Sciatic nerve (tissue), 2 donors: ENCODE data around the gene TMEM163. TPM values are rescaled to one million over a fixed set of nuclear protein-coding genes. Genes with fewer than 3 reads are reported as not detected.
A peak's percentile ranks its signal among the peaks of the same experiment; 100 is the strongest.
"Not testable (repeated sequence)": the region's sequence is repeated elsewhere in the genome, so short reads cannot be mapped to it uniquely, and the experiment has no call there.

Experiments used
- ATAC-seq: fragments of 200-7000 bp; cut with Tn5 transposase; one replicate; pipeline ENCODE4 v1.9.1; 2020; ENCODE audit warnings: mild to moderate bottlenecking, moderate library complexity
- DNase-seq: peaks from one replicate; pipeline ENCODE4 v3.0.0-alpha.2; 2020; ENCODE audit warnings: low spot score
- intact Hi-C: fragments of 100-400 bp; cut with DNase I; formaldehyde crosslinking; loops from one replicate; pipeline ENCODE4 v1.14.2; 2022
- total RNA-seq: library from RNA; stranded (reverse); fragmentation: NEBNext Ultra II Directional; extraction: Animal tissue kit (Norgen Biotek cat#: 25700); gene quantifications from one replicate; pipeline ENCODE4 v1.2.1, GENCODE V29; 2021
- donor health status: DM: no; HTN: no; CAD: no.
- donor health status: DM: no; HTN: no; CAD: no.

TMEM163 gene
- total RNA-seq, 1 donor from 2014 or later = 0.45 TPM

DNA sequence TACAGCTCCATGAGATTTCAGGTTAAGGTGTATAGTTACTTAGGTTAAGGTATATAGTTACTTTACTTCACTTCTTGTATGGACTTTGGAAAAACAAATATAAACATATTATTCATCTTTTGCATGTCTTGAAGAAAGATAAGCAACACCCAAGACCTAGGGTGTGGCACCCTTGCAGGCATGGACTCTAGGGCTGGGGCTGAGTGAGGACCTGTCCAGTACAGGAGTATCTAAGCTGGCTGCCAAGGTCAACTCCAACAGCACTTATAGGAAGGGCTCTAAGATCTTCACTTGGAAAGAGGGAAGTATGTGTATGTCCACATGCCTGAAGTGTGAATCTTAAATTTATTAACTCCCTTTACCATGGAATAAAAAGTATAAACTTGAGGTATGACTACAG lies 7.1 kb upstream of the TMEM163 start:
- ATAC-seq (no peak), DNase-seq (no peak)
- intact Hi-C loops = no loop called here

GRCh38 chr2:134724341-134724740 lies 5.5 kb upstream of the TMEM163 start:
- ATAC-seq (no peak), DNase-seq (no peak)
- intact Hi-C loops = no loop called here

DNA sequence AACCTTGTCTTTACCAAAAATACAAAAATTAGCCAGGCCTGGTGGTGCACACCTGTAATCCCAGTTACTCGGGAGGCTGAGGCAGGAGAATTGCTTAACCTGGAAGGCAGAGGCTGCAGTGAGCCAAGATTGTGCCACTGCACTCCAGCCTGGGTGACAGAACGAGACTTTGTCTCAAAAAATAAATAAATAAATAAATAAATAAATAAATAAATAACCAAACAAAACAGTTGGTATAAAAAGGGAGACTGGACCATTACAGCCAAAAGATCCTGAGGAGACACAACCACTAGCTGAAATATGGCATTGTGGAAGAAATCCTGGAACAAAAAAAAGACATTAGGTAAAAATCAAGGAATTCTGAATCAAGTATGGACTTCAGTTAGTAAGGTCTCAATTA lies 4.9 kb upstream of the TMEM163 start:
- intact Hi-C loops, ATAC-seq: not testable (repeated sequence)

DNA sequence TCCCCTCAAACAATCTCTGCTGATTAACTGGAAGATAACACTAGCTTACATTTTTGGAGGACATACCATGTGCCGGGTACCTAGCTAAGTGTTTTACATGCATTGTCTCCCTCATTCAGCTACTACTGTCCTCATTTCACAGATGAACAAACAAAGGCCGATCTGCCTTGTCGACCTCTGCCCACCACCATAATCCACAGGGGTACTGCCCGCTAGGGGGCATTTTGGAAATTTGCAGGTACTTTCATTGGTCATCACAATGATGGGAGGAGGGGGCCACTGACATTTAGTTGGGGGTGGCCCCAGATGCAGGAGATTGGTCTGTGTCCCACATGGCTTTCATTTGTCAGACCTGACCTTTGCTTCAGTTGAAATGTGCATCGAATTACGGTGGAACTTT lies 3.9 kb upstream of the TMEM163 start:
- DNase-seq = no peak
- no peak for ATAC-seq
- intact Hi-C loops = no loop called here

More for the DNA sequence above, 4.9 kb upstream of the TMEM163 start:
- not testable (repeated sequence) for DNase-seq

DNA sequence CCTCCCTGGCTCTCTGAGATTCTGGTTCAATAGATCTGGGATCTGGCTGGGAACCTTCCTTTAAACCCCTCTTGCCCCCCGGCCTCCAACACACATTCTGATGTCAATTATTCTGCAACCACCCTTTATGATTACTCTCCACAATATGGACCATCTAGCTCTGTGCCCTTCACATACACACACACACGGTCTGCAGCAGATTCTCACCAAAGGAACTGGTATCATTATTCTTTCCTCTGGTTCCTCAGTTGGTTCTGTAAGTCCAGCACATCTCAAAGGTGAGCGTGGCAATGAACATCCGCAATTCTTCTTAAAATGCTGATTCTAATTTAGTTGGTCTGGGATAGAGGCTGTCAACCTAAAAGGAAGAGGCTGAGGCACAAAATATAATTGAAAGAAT lies 2.8 kb upstream of the TMEM163 start:
- ATAC-seq (no peak), DNase-seq (no peak)
- intact Hi-C loops = no loop called here

- intact Hi-C loops = loop anchor here (10.0 kb wide), 1 partner anchor 1247 kb away; no protein-coding TSS in a partner anchor
- no peak for DNase-seq
- ATAC-seq = peak; percentile 76
Observed at GRCh38 chr2:134718023-134718816, 580 bp downstream of the TMEM163 start.

DNA sequence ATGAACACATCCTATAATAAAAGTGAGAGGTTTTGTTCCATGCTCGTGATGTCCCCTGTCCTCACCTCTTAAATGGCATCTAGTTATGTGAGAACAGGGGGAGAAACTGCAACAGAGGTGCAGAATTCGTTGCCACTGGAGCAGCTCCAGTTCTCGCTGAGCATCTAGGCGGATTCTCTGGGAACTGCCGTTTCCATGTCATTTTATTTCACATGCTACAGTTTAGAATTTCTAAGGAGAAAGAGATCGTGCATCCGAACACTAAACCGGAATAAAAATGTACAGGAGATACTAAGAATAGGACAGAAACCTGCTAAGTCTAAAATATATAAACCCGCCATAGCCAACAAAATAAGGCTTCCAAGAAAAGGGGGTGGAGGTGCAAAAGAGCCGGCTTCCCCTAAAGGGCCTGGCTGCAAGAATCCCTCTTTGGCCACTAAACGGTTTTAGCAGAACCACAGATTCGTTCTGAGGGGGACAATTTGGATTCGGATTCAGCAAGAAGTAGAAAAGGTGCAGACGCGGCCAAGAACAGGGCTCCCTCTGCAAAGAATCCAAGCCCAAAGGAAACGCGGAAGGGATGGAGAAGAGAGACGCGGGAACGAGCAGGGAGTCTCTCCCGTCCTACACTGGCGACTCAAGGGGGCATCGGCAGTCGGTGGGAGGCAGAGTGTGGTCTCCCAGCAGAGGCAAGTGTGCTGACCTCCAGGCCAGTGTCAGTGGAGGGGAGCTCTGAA lies 1.3 kb downstream of the TMEM163 start:
- ATAC-seq (peak; percentile 29), DNase-seq (no peak)
- intact Hi-C loops = loop anchor here (10.0 kb wide), 1 partner anchor 1247 kb away; no protein-coding TSS in a partner anchor

GRCh38 chr2:134716721-134717243 lies 2.0 kb downstream of the TMEM163 start:
- intact Hi-C loops = loop anchor here (10.0 kb wide), 1 partner anchor 1248 kb away; no protein-coding TSS in a partner anchor
- ATAC-seq (no peak), DNase-seq (no peak)

- ATAC-seq (no peak), DNase-seq (no peak)
- intact Hi-C loops = loop anchor here (10.0 kb wide), 1 partner anchor 1249 kb away; no protein-coding TSS in a partner anchor
Observed at GRCh38 chr2:134715932-134716643, 2.7 kb downstream of the TMEM163 start.

GRCh38 chr2:134714228-134714627 lies 4.6 kb downstream of the TMEM163 start:
- ATAC-seq (no peak), DNase-seq (no peak)
- intact Hi-C loops = loop anchor here (10.0 kb wide), 1 partner anchor 1251 kb away; no protein-coding TSS in a partner anchor

- ATAC-seq (no peak), DNase-seq (no peak)
- intact Hi-C loops = loop anchor here (10.0 kb wide), 1 partner anchor 1251 kb away; no protein-coding TSS in a partner anchor
Observed at GRCh38 chr2:134713606-134714005, 5.2 kb downstream of the TMEM163 start.

GRCh38 chr2:134713176-134713575 lies 5.6 kb downstream of the TMEM163 start:
- ATAC-seq (no peak), DNase-seq (no peak)
- intact Hi-C loops = loop anchor here (10.0 kb wide), 1 partner anchor 1252 kb away; no protein-coding TSS in a partner anchor

DNA sequence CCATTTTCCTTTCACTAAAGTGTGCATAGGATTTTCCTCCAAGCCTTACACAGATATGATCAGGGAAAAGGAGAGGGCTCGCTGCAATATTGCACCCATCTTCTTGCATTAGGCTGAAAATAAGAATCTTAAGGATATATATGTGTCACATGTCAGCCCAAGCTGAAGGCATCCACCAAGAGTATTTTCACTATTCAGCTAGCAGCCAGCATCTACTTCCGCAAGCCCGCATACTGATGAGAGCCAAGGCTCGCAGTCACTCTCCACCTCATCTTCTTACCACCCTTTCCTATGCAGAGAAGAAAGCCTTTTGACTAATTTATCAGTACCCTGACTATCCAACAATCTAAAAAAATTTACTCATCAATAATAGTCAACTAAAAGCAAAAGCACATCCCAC lies 6.1 kb downstream of the TMEM163 start:
- no peak for DNase-seq
- no peak for ATAC-seq
- intact Hi-C loops = loop anchor here (10.0 kb wide), 1 partner anchor 1252 kb away; no protein-coding TSS in a partner anchor

- DNase-seq (no peak), ATAC-seq (no peak)
- intact Hi-C loops = loop anchor here (10.0 kb wide), 1 partner anchor 1253 kb away; no protein-coding TSS in a partner anchor
Observed at GRCh38 chr2:134712299-134712698, 6.5 kb downstream of the TMEM163 start.

- no peak for DNase-seq
- no peak for ATAC-seq
- intact Hi-C loops = loop anchor here (10.0 kb wide), 1 partner anchor 1253 kb away; no protein-coding TSS in a partner anchor
Observed at GRCh38 chr2:134711692-134712091, 7.1 kb downstream of the TMEM163 start.

DNA sequence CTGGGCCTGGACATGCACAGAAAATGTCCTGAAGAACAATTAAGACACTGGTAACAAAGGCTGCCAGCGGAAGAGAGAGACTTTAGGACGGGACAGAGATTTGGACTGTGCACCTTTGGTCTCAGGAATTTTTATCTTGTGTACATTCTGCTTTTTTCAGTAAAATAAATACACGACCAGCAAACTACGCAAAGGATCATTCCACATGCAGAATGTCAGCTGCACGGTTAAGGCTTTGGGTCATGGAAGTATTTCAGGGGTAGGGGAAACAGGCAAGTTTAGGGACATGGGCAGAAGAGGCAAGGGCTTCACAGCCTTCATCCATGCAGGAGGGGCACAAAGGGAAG lies 11.5 kb downstream of the TMEM163 start:
- no peak for DNase-seq
- intact Hi-C loops = no loop called here

GRCh38 chr2:134706587-134707329 lies 12.0 kb downstream of the TMEM163 start:
- intact Hi-C loops = no loop called here
- DNase-seq = no peak
- ATAC-seq = peak; percentile 42

More for the DNA sequence above, 11.5 kb downstream of the TMEM163 start:
- no peak for ATAC-seq
